Esophagus squamous epithelium (tissue), 5 donors: ENCODE data around the gene C12orf57. TPM values are rescaled to one million over a fixed set of nuclear protein-coding genes. Genes with fewer than 3 reads are reported as not detected.

Experiments used
- DNase-seq: peaks from one replicate; lab custom pipeline; 2025; lab: John Stamatoyannopoulos, UW
- H3K27ac ChIP-seq, 4 donors: fragments of 200-600 bp; sonication (generic); one replicate each; pipeline ENCODE4 v1.5.1; 2016 to 2019; ENCODE audit warnings: mild to moderate bottlenecking in 1 of 4
- H3K27me3 ChIP-seq, 4 donors: fragments of 200-600 bp; sonication (generic); 1 replicate in 3 of 4; 2 replicates in 1 of 4; pipeline versions ENCODE4 v1.5.1 to v1.6.0; 2017 to 2021; ENCODE audit warnings: antibody characterized with exemption in 1 of 4
- H3K36me3 ChIP-seq, 3 donors: fragments of 200-600 bp; sonication (generic); one replicate each; pipeline ENCODE4 v1.5.1; 2016 to 2019
- H3K4me1 ChIP-seq, 3 donors: fragments of 200-600 bp; sonication (generic); one replicate each; pipeline ENCODE4 v1.5.1; 2017 to 2019
- H3K4me3 ChIP-seq, 4 donors: fragments of 200-600 bp; sonication (generic); 1 replicate in 3 of 4; 2 replicates in 1 of 4; pipeline ENCODE4 v1.5.1; 2016 to 2019; ENCODE audit warnings: mild to moderate bottlenecking in 2 of 4, moderate library complexity in 1 of 4
- H3K9me3 ChIP-seq, 3 donors: fragments of 200-600 bp; sonication (generic); one replicate each; pipeline ENCODE4 v1.5.1; 2016 to 2019
- POLR2A ChIP-seq, 4 donors: fragments of 450-650 bp; IDR thresholded peaks; one replicate each; pipeline ENCODE4 v1.6.1; 2017; ENCODE audit warnings: antibody characterized with exemption in 4 of 4, mild to moderate bottlenecking in 4 of 4, moderate library complexity in 3 of 4
- WGBS, 2 donors: methylation state at CpG; one replicate each; pipeline ENCODE4 v1.1.5; 2018; 5-methylcytosine and 5-hydroxymethylcytosine counted together
- intact Hi-C: fragments of 100-400 bp; cut with DNase I; formaldehyde crosslinking; loops from one replicate; pipeline ENCODE4 v1.15.0; 2022
- total RNA-seq, 4 donors: library from RNA; depleted of rRNA; stranded (reverse); fragments of >200 nt; gene quantifications; one replicate each; pipeline ENCODE4 v1.1.0, GENCODE V29; 2016
- TF ChIP-seq, protein P1 (sequence below), 6 experiments: fragments of 450-650 bp in 4 of 6; fragments of 200-600 bp in 2 of 6; sonication (generic) in 2 of 6; IDR thresholded peaks; one replicate each; pipeline ENCODE4 v1.5.1; 2016 to 2019; ENCODE audit warnings: antibody characterized with exemption in 6 of 6, mild to moderate bottlenecking in 4 of 6, moderate library complexity in 4 of 6
- donor health status: DM: yes; HTN: yes; CAD: no.

The C12orf57 gene
- total RNA-seq, 4 donors from 2014 or later, result 110 to 377 (median 156) TPM

DNA sequence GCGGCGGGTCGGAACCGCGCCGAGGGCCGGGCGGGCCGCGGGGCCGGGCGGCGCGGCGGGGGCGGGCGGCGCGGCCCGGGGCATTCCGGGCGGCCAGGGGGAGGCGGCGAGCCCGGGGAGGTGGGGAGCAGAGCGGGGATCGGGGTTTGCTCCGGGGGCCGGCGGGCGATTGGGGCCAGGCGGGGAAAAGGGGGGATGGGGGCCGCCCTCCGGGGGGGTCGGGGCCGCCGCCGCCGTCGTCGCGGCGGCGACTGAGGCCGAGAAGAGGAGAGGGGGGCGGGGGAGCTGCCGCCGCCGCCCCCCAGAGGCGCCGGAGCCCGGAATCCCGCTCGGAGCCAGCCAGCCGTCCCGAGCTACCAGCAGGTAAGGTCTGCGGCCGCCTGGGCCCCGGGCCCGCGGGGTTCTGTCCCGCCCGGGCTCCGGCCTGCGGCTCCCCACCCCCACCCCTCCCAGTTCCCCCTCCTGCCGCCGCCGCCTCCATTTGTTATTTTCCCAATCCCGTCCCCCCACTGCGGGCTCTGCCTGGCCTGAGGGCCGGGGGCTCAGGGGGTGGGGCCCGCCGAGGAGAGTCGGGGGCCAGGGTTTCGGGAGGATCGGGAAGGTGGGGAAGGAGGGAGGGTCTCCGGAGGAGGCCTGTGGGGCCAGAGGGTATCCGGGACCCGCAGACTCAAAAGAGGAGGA, 15.7 kb upstream of the C12orf57 start:
- intact Hi-C loops, result loop anchor here (10.0 kb wide), 1 partner anchor 53 kb away; the partner anchor contains the start of gene SPSB2
- WGBS, 2 donors, result 0% methylated on average over 3 to 6 of the region's 79 CpGs
- H3K36me3 ChIP-seq, result peaks cover 0 to under 1% (median 0%) of the 10 kb centered on the region in 3 donors
- H3K27ac ChIP-seq, result peak overlapping the region; percentile 91 to 99 (median 98)
- no peaks in the 10 kb centered on the region for H3K27me3 ChIP-seq
- peak overlapping the region; percentile 80 to 96 (median 84) for H3K4me3 ChIP-seq
- H3K9me3 ChIP-seq, result no peaks in the 10 kb centered on the region
- no peak for DNase-seq
- TF ChIP-seq, protein P1, sequence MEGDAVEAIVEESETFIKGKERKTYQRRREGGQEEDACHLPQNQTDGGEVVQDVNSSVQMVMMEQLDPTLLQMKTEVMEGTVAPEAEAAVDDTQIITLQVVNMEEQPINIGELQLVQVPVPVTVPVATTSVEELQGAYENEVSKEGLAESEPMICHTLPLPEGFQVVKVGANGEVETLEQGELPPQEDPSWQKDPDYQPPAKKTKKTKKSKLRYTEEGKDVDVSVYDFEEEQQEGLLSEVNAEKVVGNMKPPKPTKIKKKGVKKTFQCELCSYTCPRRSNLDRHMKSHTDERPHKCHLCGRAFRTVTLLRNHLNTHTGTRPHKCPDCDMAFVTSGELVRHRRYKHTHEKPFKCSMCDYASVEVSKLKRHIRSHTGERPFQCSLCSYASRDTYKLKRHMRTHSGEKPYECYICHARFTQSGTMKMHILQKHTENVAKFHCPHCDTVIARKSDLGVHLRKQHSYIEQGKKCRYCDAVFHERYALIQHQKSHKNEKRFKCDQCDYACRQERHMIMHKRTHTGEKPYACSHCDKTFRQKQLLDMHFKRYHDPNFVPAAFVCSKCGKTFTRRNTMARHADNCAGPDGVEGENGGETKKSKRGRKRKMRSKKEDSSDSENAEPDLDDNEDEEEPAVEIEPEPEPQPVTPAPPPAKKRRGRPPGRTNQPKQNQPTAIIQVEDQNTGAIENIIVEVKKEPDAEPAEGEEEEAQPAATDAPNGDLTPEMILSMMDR (IDR thresholded peaks at IDR 0.05), result no peak
- no peak for TF ChIP-seq POLR2A (IDR thresholded peaks at IDR 0.05)
- peaks cover 56 to 88% (median 60%) of the 10 kb centered on the region in 3 donors for H3K4me1 ChIP-seq

DNA sequence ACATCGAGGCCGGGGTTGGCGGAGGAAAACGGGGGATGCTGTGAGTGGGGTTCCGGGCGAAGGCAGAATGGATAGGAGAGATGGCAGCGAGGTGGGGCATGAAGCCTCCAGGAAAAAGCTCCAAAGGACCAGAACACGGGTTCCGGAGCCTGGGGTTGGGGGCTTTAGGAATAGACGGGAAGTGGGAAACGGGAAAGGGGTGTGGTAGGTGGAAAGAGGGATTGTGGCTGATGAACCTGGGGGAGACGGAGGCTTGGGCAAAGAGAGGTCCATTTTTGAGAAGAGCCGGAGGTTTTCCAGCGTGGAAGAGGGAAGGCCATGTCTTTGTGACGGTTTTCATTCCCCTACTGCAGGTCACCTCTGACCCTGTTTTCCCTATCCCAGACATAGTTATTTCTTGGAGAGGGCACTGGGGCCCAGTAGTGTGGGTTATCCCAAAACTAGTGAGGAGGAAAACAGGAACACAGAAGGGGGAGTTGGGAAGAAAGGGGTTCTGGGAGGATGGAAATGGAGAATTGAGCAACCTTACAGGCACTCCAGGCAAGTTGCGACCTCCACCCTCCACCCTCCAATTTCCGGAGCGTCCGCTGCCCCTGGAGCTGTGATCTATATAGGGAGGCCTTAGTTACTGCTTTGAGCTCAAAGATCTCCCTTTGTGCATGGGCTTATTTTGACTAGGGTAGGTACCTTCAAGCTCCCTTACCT, 15.0 kb upstream of the C12orf57 start:
- 10 to 14% methylated on average over 19 of the region's 19 CpGs for WGBS, 2 donors
- intact Hi-C loops, result loop anchor here (10.0 kb wide), 1 partner anchor 54 kb away; the partner anchor contains the start of gene SPSB2
- peak in 1 of 4 donors; percentile 2 for TF ChIP-seq POLR2A (IDR thresholded peaks at IDR 0.05)
- TF ChIP-seq, protein P1 (IDR thresholded peaks at IDR 0.05), result no peak
- peak overlapping the region; percentile 80 to 96 (median 84) for H3K4me3 ChIP-seq
- H3K36me3 ChIP-seq, result peaks cover 0 to 7% (median 2%) of the 10 kb centered on the region in 3 donors
- peak overlapping the region; percentile 91 to 99 (median 98) for H3K27ac ChIP-seq
- H3K4me1 ChIP-seq, result peaks cover 54 to 92% (median 67%) of the 10 kb centered on the region in 3 donors
- H3K9me3 ChIP-seq, result no peaks in the 10 kb centered on the region
- DNase-seq, result no peak
- no peaks in the 10 kb centered on the region for H3K27me3 ChIP-seq

DNA sequence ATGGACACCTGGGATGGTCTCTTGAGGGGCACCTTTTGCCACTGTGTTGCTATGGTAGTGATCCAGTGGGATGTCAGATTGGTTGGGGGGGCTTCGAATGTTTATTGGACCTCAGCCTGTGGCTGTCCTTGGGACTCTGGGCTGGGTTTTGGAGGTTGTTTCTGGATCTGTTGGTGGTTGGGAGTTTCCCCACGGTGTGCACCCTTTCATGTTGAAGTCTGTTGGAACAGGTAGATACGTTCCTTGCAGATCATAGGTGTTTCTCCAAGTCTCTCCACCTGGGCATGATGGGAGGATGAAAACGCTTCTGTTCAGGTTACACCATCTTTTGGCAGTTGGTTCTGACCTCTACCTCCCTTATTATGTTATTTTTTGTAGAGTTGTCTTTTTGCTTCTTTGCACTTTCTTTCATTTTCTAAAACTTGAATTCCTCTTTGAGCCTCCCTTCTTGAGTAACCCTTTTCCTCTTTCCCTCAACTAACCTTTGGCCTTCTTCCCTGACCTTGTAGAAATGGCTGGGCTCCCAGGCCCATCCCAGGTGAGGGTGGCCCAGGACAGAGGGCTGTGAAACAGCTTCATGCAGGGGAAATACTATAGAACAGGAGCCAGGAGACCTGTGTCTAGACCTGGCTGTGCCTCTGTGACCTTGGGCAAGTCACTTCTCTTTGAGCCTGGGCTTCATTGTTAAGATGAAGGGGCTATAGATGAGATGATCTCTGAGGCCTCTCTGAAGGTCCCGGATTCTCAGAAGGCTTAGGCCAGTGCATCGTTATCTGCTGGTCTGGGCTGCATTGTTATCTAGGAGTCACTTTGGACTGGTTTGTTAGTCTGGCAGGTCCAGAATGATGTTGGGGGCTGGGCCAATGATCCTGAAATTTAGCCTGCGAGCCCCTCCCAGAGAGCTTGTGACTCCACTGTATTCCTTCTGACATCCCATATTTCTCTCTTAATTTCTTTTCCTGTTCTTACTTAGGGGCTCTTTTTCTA, 14.1 kb upstream of the C12orf57 start:
- 33 to 35% methylated on average over 6 to 7 of the region's 7 CpGs for WGBS, 2 donors
- no peak for TF ChIP-seq POLR2A (IDR thresholded peaks at IDR 0.05)
- TF ChIP-seq, protein P1 (IDR thresholded peaks at IDR 0.05), result peak in 1 of 6 experiments; percentile 8
- Histone ChIP-seq H3K9me3 (no peaks in the 10 kb centered on the region), H3K4me3 (peak overlapping the region; percentile 80 to 96 (median 84)), H3K4me1 (peaks cover 45 to 92% (median 63%) of the 10 kb centered on the region in 3 donors), H3K27ac (peak overlapping the region; percentile 91 to 99 (median 98)), H3K36me3 (peaks cover 0 to 16% (median 9%) of the 10 kb centered on the region in 3 donors), H3K27me3 (no peaks in the 10 kb centered on the region)
- intact Hi-C loops, result loop anchor here (10.0 kb wide), 1 partner anchor 55 kb away; the partner anchor contains the start of gene SPSB2
- no peak for DNase-seq

DNA sequence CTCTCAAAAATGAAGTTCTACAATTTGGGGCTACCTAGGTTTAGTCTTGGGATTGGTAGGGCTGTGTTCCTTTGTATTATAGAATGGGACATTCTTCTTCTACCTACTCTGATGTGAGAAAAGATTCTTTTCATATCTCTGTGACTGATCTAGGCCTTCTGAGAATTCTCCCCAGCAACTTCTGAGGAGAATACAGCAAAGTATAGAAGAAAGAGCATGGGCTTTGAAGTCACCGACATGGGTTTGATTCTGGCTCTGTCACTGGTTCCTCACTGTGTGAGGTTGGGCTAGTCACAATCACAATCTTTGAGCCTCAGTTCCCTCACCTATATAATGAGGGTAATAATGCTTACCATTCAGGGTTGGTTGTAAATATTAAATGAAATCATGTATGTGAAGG, 11.1 kb upstream of the C12orf57 start:
- no peak overlapping the region for H3K4me3 ChIP-seq
- peak overlapping the region in 3 of 4 donors; percentile 40 to 96 (median 93) for H3K27ac ChIP-seq
- H3K36me3 ChIP-seq, result peaks cover 13 to 37% (median 18%) of the 10 kb centered on the region in 3 donors
- DNase-seq, result no peak
- H3K4me1 ChIP-seq, result peaks cover 39 to 95% (median 47%) of the 10 kb centered on the region in 3 donors
- TF ChIP-seq, protein P1 (IDR thresholded peaks at IDR 0.05), result no peak
- no peak for TF ChIP-seq POLR2A (IDR thresholded peaks at IDR 0.05)
- intact Hi-C loops, result no loop called here
- 56 to 69% methylated on average over 1 of the region's 1 CpG for WGBS, 2 donors
- H3K27me3 ChIP-seq, result no peaks in the 10 kb centered on the region
- H3K9me3 ChIP-seq, result no peaks in the 10 kb centered on the region
